SK-N-SH treated with all-trans-retinoic acid at 6 μM for 48 hours (cell line): ENCODE data around the gene GABBR2.

Source experiments
- ATAC-seq: fragments of 200-7000 bp; cut with Tn5 transposase; 3 replicates; pipeline ENCODE4 v1.9.1; 2020; ENCODE audit warnings: mild to moderate bottlenecking, moderate library complexity
- ARNTL ChIP-seq: fragments of 450-650 bp; formaldehyde crosslinking; IDR thresholded peaks from 2 replicates; pipeline ENCODE4 v1.5.0; 2020; ENCODE audit warnings: low read depth, mild to moderate bottlenecking, moderate library complexity, borderline replicate concordance
- BACH2 ChIP-seq: fragments of 250-450 bp; sonication (Bioruptor Pico); IDR thresholded peaks from 2 replicates; pipeline ENCODE4 v1.9.0; 2021; ENCODE audit warnings: mild to moderate bottlenecking, borderline replicate concordance
- CREB5 ChIP-seq: fragments of 250-450 bp; sonication (Bioruptor Pico); IDR thresholded peaks from 2 replicates; pipeline ENCODE4 v1.5.1; 2020; ENCODE audit warnings: low read depth, mild to moderate bottlenecking, moderate library complexity
- CSDC2 ChIP-seq: fragments of 250-450 bp; sonication (Bioruptor Pico); IDR thresholded peaks from 2 replicates; pipeline ENCODE4 v1.5.0; 2020; ENCODE audit warnings: mild to moderate bottlenecking, moderate library complexity
- CSRNP3 ChIP-seq: fragments of 250-450 bp; sonication (Bioruptor Pico); IDR thresholded peaks from 2 replicates; pipeline ENCODE4 v1.5.1; 2021; ENCODE audit warnings: mild to moderate bottlenecking, moderate library complexity
- ESRRG ChIP-seq: fragments of 250-450 bp; sonication (Bioruptor Pico); IDR thresholded peaks from 2 replicates; pipeline ENCODE4 v1.6.1; 2021; ENCODE audit warnings: mild to moderate bottlenecking
- ISL1 ChIP-seq: fragments of 250-450 bp; sonication (Bioruptor Pico); IDR thresholded peaks from 2 replicates; pipeline ENCODE4 v2.1.2; 2022; ENCODE audit warnings: mild to moderate bottlenecking, moderate library complexity
- OSR1 ChIP-seq: fragments of 250-450 bp; sonication (Bioruptor Pico); IDR thresholded peaks from 2 replicates; pipeline ENCODE4 v1.8.0; 2022; ENCODE audit warnings: moderate library complexity, mild to moderate bottlenecking, inconsistent platforms
- PATZ1 ChIP-seq: fragments of 250-450 bp; sonication (Bioruptor Pico); IDR thresholded peaks from 2 replicates; pipeline ENCODE4 v1.8.0; 2020; ENCODE audit warnings: mild to moderate bottlenecking, moderate library complexity, borderline replicate concordance
- POU6F1 ChIP-seq: fragments of 250-450 bp; sonication (Bioruptor Pico); IDR thresholded peaks from 2 replicates; pipeline ENCODE4 v1.8.0; 2021; ENCODE audit warnings: low read depth, mild to moderate bottlenecking, moderate library complexity, borderline replicate concordance
- PPARA ChIP-seq: fragments of 250-450 bp; sonication (Bioruptor Pico); IDR thresholded peaks from 2 replicates; pipeline ENCODE4 v1.5.0; 2020; ENCODE audit warnings: mild to moderate bottlenecking, borderline replicate concordance
- RARB ChIP-seq: fragments of 250-450 bp; sonication (Bioruptor Pico); IDR thresholded peaks from 2 replicates; pipeline ENCODE4 v1.8.0; 2021; ENCODE audit warnings: mild to moderate bottlenecking, moderate library complexity
- TCF4 ChIP-seq: fragments of 250-450 bp; sonication (Bioruptor Pico); IDR thresholded peaks from 2 replicates; pipeline ENCODE4 v1.8.0; 2021; ENCODE audit warnings: mild to moderate bottlenecking, moderate library complexity, borderline replicate concordance
- TSHZ2 ChIP-seq: fragments of 250-450 bp; sonication (Bioruptor Pico); IDR thresholded peaks from 2 replicates; pipeline ENCODE4 v1.5.0; 2020; ENCODE audit warnings: mild to moderate bottlenecking, moderate library complexity
- ZC3H10 ChIP-seq: fragments of 250-450 bp; sonication (Bioruptor Pico); IDR thresholded peaks from 2 replicates; pipeline ENCODE4 v1.5.1; 2021; ENCODE audit warnings: mild to moderate bottlenecking, moderate library complexity
- ZFP3 ChIP-seq: fragments of 250-450 bp; sonication (Bioruptor Pico); IDR thresholded peaks from 2 replicates; pipeline ENCODE4 v1.5.0; 2020; ENCODE audit warnings: mild to moderate bottlenecking, moderate library complexity
- ZFP30 ChIP-seq: fragments of 450-650 bp; formaldehyde crosslinking; IDR thresholded peaks from 2 replicates; pipeline ENCODE4 v1.5.0; 2022; ENCODE audit warnings: mild to moderate bottlenecking, moderate library complexity
- ZNF70 ChIP-seq: fragments of 450-650 bp; formaldehyde crosslinking; IDR thresholded peaks from 2 replicates; pipeline ENCODE4 v1.5.0; 2020; ENCODE audit warnings: mild to moderate bottlenecking, moderate library complexity

Gene GABBR2

GRCh38 chr9:98302150-98302549, 406.6 kb downstream of the GABBR2 start (continued):
- no peak for TF ChIP-seq CSDC2
- TF ChIP-seq BACH2 = no peak
- TF ChIP-seq PPARA (CRISPR knock-in tag) = no peak
- no peak for TF ChIP-seq ZFP3 (CRISPR knock-in tag)

GRCh38 chr9:98300611-98301010, 408.1 kb downstream of the GABBR2 start:
- no peak for ATAC-seq
- TF ChIP-seq ZC3H10 = no peak
- no peak for TF ChIP-seq ESRRG
- TF ChIP-seq PPARA (CRISPR knock-in tag) = no peak
- no peak for TF ChIP-seq ARNTL (CRISPR knock-in tag)
- TF ChIP-seq ZFP30 (CRISPR knock-in tag) = no peak
- TF ChIP-seq CSDC2 = no peak
- no peak for TF ChIP-seq PATZ1 (CRISPR knock-in tag)
- TF ChIP-seq ZNF70 = no peak
- no peak for TF ChIP-seq ISL1 (CRISPR knock-in tag)
- no peak for TF ChIP-seq ZFP3 (CRISPR knock-in tag)
- no peak for TF ChIP-seq BACH2
- TF ChIP-seq TCF4 (CRISPR knock-in tag) = no peak

GRCh38 chr9:98298476-98298875, 410.3 kb downstream of the GABBR2 start:
- TF ChIP-seq TCF4 (CRISPR knock-in tag) (no peak), RARB (CRISPR knock-in tag) (no peak), PATZ1 (CRISPR knock-in tag) (no peak), CREB5 (CRISPR knock-in tag) (no peak), POU6F1 (CRISPR knock-in tag) (no peak), CSRNP3 (CRISPR knock-in tag) (no peak), ZFP3 (CRISPR knock-in tag) (no peak), TSHZ2 (CRISPR knock-in tag) (no peak), CSDC2 (no peak), PPARA (CRISPR knock-in tag) (no peak), BACH2 (no peak), ESRRG (no peak), ZNF70 (no peak), ZC3H10 (no peak), OSR1 (CRISPR knock-in tag) (no peak), ISL1 (CRISPR knock-in tag) (no peak)
- ATAC-seq = no peak
